ENCODE measurements around the gene ATL1.

DNA sequence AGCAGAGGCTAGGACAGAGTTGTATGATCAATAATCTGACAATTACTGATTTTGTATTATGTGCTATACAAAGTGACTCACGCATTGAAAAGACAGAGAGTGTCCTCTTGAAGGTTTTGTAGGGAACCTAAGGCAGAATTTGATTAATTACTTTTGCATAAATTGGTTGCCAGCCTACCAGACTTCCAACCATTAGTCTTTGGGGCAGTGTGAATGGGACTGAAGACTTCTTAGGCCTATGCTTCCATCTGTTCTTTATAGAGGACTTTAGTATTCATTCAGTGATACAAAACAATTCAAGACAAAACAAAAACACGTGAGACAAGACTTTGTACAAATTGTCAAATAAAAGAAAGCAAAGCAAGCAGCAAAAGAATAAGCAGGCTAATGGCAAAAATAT, 46.5 kb downstream of the ATL1 start:
- TF ChIP-seq CTCF (IDR thresholded peaks at IDR 0.05) (no peak), POLR2A (IDR thresholded peaks at IDR 0.05) (no peak)

All from uterus (tissue), 2 donors.